D721Med (cell line): ENCODE data around the gene MRC2.

ENCODE experiments used
- DNase-seq: peaks from one replicate; pipeline ENCODE4 v3.0.0; 2011; ENCODE audit warnings: low spot score; ENCODE audit not compliant: insufficient read length
- FAIRE-seq: peaks from 2 replicates; lab custom pipeline; 2011; peaks lifted over from hg19 to GRCh38; lab: Jason Lieb, UNC
- TF ChIP-seq, protein P1 (sequence below): IDR thresholded peaks from 2 replicates; pipeline ENCODE4 v1.5.1; 2012; ENCODE audit warnings: mild to moderate bottlenecking, control low read depth; ENCODE audit not compliant: insufficient read depth; ENCODE audit errors: missing control alignments

The MRC2 gene

DNA sequence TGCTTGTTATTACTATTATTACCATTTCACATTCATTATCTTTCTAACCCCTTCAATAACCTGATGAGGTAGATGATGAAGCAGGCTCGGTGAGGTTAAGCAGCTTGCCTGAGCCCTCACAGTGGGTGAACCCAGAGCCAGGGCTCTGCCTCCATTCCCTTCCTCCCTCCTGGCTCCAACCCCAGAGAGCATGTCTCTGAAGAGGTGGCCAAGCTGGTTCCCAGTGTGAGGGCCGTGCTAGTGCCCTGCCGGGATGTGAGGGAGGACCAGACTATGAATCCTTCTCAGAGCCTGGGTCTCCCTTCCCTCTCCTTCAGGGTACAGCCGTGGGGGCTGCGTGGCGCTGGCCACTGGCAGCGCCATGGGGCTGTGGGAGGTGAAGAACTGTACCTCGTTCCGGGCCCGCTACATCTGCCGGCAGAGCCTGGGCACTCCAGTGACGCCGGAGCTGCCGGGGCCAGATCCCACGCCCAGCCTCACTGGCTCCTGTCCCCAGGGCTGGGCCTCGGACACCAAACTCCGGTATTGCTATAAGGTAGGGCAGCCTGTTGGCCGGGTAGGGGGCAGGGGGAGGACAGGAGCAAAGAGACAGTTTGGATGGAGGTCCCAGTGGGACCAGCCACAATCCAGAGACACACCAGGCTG is 49.6 kb downstream of the MRC2 start:
- DNase-seq (no peak), FAIRE-seq (no peak)
- TF ChIP-seq, protein P1, sequence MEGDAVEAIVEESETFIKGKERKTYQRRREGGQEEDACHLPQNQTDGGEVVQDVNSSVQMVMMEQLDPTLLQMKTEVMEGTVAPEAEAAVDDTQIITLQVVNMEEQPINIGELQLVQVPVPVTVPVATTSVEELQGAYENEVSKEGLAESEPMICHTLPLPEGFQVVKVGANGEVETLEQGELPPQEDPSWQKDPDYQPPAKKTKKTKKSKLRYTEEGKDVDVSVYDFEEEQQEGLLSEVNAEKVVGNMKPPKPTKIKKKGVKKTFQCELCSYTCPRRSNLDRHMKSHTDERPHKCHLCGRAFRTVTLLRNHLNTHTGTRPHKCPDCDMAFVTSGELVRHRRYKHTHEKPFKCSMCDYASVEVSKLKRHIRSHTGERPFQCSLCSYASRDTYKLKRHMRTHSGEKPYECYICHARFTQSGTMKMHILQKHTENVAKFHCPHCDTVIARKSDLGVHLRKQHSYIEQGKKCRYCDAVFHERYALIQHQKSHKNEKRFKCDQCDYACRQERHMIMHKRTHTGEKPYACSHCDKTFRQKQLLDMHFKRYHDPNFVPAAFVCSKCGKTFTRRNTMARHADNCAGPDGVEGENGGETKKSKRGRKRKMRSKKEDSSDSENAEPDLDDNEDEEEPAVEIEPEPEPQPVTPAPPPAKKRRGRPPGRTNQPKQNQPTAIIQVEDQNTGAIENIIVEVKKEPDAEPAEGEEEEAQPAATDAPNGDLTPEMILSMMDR, result no peak

DNA sequence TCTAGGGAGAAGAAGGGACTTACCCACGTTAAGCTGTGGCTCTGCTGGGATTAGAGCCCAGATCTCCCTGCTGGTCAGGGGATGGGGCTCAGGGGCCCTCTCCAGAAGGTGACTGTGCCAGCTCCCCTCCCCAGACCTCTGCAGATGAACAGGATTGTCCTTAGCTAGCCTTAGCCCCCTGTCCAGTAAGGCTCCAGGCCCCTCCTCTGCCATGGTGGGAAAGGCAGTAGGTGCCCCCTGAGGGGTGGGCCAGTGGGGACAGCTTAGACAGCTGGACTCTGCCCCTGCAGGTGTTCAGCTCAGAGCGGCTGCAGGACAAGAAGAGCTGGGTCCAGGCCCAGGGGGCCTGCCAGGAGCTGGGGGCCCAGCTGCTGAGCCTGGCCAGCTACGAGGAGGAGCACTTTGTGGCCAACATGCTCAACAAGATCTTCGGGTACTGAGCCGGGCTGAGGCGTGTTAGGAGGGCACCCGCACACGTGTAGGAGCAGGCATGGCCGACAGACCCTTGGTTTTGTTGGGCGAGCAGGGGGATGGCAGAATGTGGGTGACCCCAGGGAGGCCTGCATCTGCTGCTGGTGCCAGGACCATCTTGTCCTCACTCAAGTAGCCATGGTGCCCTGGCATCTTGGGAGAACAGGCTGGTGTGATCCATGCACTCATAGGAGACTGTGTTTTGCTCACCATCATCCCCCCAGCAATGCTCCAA is 50.9 kb downstream of the MRC2 start:
- TF ChIP-seq, protein P1, result no peak
- FAIRE-seq (no peak), DNase-seq (peak; percentile 66)

DNA sequence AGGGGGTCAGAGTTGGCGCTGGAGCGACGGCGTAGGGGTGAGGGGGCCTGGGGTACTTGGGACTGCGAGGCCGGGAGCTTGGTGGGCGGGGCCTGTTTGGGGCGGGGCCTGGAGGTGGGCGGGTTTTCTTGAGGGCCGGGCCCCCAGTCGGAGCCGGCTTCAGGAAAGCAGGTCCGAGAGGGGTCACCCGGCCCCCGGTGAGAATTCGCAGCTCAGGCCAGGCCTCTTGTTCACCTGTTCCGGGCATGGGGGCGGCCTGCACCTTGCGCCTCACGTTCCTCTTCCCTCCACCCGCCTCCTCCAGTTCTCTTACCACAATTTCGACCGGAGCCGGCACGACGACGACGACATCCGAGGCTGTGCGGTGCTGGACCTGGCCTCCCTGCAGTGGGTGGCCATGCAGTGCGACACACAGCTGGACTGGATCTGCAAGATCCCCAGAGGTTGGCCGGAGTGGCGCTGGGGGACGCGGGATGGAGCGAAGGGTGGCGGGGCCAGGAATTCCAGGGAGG is 52.5 kb downstream of the MRC2 start:
- no peak for FAIRE-seq
- TF ChIP-seq, protein P1, result no peak
- no peak for DNase-seq

DNA sequence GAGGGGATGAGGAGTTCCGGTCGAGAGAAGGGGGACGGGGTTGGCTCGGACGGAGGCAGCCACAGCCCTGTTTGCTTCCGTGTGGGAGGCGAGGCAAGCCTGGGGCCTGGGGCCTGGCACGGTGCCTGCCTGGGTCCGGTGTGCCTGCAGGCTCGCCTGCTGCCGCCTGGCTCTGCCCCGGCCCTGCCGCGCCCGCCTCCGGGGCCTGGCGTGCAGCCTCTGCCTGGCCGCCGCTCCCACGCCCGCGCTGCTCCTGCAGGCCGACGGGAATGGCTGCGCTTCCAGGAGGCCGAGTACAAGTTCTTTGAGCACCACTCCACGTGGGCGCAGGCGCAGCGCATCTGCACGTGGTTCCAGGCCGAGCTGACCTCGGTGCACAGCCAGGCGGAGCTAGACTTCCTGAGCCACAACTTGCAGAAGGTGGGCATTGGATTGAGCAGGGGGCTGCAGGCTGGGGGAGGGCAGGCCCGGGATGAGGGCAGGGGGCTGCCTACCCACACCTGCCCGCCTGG is 53.1 kb downstream of the MRC2 start:
- DNase-seq (no peak), FAIRE-seq (no peak)
- TF ChIP-seq, protein P1, result no peak

DNA sequence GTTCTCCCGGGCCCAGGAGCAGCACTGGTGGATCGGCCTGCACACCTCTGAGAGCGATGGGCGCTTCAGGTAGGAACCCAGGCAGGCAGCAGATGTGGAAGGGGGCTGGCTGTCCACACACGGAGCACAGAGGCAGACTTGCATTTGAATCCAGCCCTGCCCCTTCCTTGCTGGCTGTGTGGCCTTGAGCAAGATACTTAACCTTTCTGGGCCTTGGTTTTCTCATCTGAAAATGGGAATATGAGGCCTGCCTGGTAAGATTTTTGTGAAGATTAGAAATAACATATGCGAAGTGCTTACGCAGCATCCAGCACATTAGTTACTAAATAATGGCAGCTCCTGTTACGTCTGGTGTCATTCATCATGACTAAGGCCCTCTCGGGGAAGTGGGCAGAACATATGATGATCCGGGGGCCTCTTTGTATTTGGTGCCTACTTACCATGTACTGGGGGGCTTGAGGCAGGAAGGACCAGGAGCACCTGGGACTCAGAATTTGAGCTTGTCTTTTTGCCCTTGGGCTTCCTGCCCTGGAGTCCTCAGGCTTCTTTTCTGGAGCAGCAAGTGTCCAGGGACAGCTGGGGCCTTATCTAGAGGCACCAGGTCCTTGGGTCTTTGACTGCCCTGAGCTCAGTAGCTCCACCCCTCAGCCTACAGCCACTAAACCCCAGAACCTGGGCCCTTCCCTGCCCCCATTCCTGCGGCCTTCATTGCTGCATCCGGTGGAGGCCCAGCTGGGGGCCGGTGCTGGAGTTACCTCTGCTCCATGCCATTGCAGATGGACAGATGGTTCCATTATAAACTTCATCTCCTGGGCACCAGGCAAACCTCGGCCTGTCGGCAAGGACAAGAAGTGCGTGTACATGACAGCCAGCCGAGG is 53.8 kb downstream of the MRC2 start:
- FAIRE-seq (no peak), DNase-seq (no peak)
- TF ChIP-seq, protein P1, result no peak

DNA sequence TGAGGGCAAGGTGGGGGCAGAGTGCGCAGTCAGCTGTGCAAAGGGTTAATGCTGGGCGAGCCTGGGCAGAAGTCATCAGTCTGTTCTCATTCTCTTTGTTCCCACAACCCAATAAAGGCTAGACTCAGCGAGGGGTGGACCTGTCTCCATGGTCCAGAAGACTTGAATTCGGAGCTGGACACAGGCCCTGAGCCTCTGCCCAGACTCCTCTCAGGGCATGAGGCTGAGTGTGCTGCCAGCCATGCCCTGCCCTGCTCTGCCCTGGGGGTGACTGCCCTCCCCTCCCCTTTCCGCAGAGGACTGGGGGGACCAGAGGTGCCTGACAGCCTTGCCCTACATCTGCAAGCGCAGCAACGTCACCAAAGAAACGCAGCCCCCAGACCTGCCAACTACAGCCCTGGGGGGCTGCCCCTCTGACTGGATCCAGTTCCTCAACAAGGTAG is 54.5 kb downstream of the MRC2 start:
- FAIRE-seq (no peak), DNase-seq (no peak)
- TF ChIP-seq, protein P1, result no peak
